ENCODE measurements around the gene TAPT1. TPM values are rescaled to one million over a fixed set of nuclear protein-coding genes. Genes with fewer than 3 reads are reported as not detected.

Gene TAPT1
- total and polyA plus RNA-seq, 2 experiments from 2014 or later, result 3.6 to 9.9 TPM

GRCh38 chr4:16262188-16262587, 35.9 kb upstream of the TAPT1 start:
- no peaks in the 10 kb centered on the region for H4K20me1 ChIP-seq (replicated peaks; ENCODE audit: insufficient read depth)
- no peaks in the 10 kb centered on the region for H3K79me2 ChIP-seq (replicated peaks; ENCODE audit: insufficient read depth)
- no peaks in the 10 kb centered on the region for H3K9me2 ChIP-seq (ENCODE audit: insufficient read depth)
- no peaks in the 10 kb centered on the region for H3K27me3 ChIP-seq (ENCODE audit: insufficient read depth)
- no peak for ATAC-seq
- no peak overlapping the region for H3K4me3 ChIP-seq
- DNase-seq (ENCODE audit: low spot score), result no peak
- no peaks in the 10 kb centered on the region for H3K36me3 ChIP-seq (ENCODE audit: insufficient read depth)
- no peaks in the 10 kb centered on the region for H3K36me3 Mint-ChIP-seq (ENCODE audit: low read depth)
- H2AFZ ChIP-seq, result no peak overlapping the region
- H3K9me3 Mint-ChIP-seq, result no peaks in the 10 kb centered on the region
- H3K4me2 ChIP-seq, result no peak overlapping the region
- TF ChIP-seq ETS1 (IDR thresholded peaks at IDR 0.05) (no peak), NANOG (IDR thresholded peaks at IDR 0.05; ENCODE audit: borderline replicate concordance) (no peak), REST (IDR thresholded peaks at IDR 0.05; ENCODE audit: unreplicated experiment) (no peak), EZH2phosphoT487 (IDR thresholded peaks at IDR 0.05; ENCODE audit: unreplicated experiment) (no peak)
- H3K27ac ChIP-seq (ENCODE audit: low read depth), result no peak overlapping the region
- H3K27me3 Mint-ChIP-seq (ENCODE audit: insufficient read depth, low read depth, poor library complexity), result no peaks in the 10 kb centered on the region
- no peak overlapping the region for H3K4me3 Mint-ChIP-seq
- H3K27ac Mint-ChIP-seq, result no peak overlapping the region
- H3F3A ChIP-seq (replicated peaks; ENCODE audit: low read depth), result no peaks in the 10 kb centered on the region
- H3K4me1 ChIP-seq (ENCODE audit: insufficient read depth), result no peaks in the 10 kb centered on the region
- H3K4me1 Mint-ChIP-seq, result no peaks in the 10 kb centered on the region; the same call in 2 of the 3 replicates

- Histone ChIP-seq H3K9me2 (ENCODE audit: insufficient read depth) (no peaks in the 10 kb centered on the region), H4K20me1 (replicated peaks; ENCODE audit: insufficient read depth) (no peaks in the 10 kb centered on the region), H2AFZ (no peak overlapping the region), H3F3A (replicated peaks; ENCODE audit: low read depth) (no peaks in the 10 kb centered on the region), H3K4me1 (ENCODE audit: insufficient read depth) (no peaks in the 10 kb centered on the region), H3K79me2 (replicated peaks; ENCODE audit: insufficient read depth) (no peaks in the 10 kb centered on the region), H3K36me3 (ENCODE audit: insufficient read depth) (no peaks in the 10 kb centered on the region), H3K4me2 (no peak overlapping the region), H3K27ac (ENCODE audit: low read depth) (no peak overlapping the region), H3K27me3 (ENCODE audit: insufficient read depth) (no peaks in the 10 kb centered on the region), H3K4me3 (no peak overlapping the region)
- no peak for DNase-seq (ENCODE audit: low spot score)
- no peak for ATAC-seq
- Mint-ChIP-seq H3K4me1 (no peaks in the 10 kb centered on the region; the same call in 2 of the 3 replicates), H3K36me3 (ENCODE audit: low read depth) (peaks cover 2% of the 10 kb centered on the region; the same call in 2 of the 3 replicates), H3K27ac (no peak overlapping the region), H3K4me3 (no peak overlapping the region), H3K9me3 (no peaks in the 10 kb centered on the region), H3K27me3 (ENCODE audit: insufficient read depth, low read depth, poor library complexity) (no peaks in the 10 kb centered on the region)
- TF ChIP-seq EZH2phosphoT487 (IDR thresholded peaks at IDR 0.05; ENCODE audit: unreplicated experiment), result no peak
- no peak for TF ChIP-seq POLR2AphosphoS5 (IDR thresholded peaks at IDR 0.05; ENCODE audit: low read depth)
- no peak for TF ChIP-seq ZNF462 (CRISPR knock-in tag; IDR thresholded peaks at IDR 0.05)
- no peak for TF ChIP-seq STAT1 (IDR thresholded peaks at IDR 0.05; ENCODE audit: unreplicated experiment)
- no peak for TF ChIP-seq ZNF331 (CRISPR knock-in tag; IDR thresholded peaks at IDR 0.05; ENCODE audit: low read depth)
- TF ChIP-seq CREB1 (CRISPR knock-in tag; IDR thresholded peaks at IDR 0.05; ENCODE audit: low read depth), result no peak
Observed at GRCh38 chr4:16261313-16261878, 35.1 kb upstream of the TAPT1 start.

All from GM23338 (cell line).